A673 (cell line): Measurements from ENCODE around the gene DKK2. TPM values are rescaled to one million over a fixed set of nuclear protein-coding genes. Genes with fewer than 3 reads are reported as not detected.

Experiments
- BruUV-seq: library from RNA; stranded (reverse); fragments of 400-500 nt; replicated peaks from 2 replicates; lab custom pipeline; 2021; lab: Mats Ljungman, UMichigan
- CTCF ChIA-PET: fragments of 300-600 bp; sonication (Branson Sonifier 250); formaldehyde crosslinking; loops from one replicate; lab custom pipeline; 2022; ENCODE audit warnings: antibody characterized with exemption; lab: Charles Lee
- POLR2A ChIA-PET: fragments of 300-600 bp; sonication (Branson Sonifier 250); formaldehyde crosslinking; loops from one replicate; lab custom pipeline; 2022; ENCODE audit warnings: antibody characterized with exemption; ENCODE audit not compliant: low non-redundant PET; lab: Charles Lee
- DNase-seq: peaks from one replicate; pipeline ENCODE4 v3.0.0-alpha.2; 2015; ENCODE audit warnings: low spot score
- H3K27ac ChIP-seq: fragments of 200-600 bp; sonication (generic); 2 replicates; pipeline ENCODE4 v1.5.1; 2016; ENCODE audit warnings: mixed run types, low read depth, mild to moderate bottlenecking, mixed read lengths, antibody characterized with exemption, low read length; ENCODE audit not compliant: poor library complexity, severe bottlenecking
- H3K27me3 ChIP-seq: fragments of 200-600 bp; sonication (generic); replicated peaks from 2 replicates; pipeline ENCODE4 v1.6.1; 2017; ENCODE audit warnings: mixed run types, low read depth, mild to moderate bottlenecking, mixed read lengths, antibody characterized with exemption, low read length; ENCODE audit not compliant: insufficient read depth, poor library complexity
- H3K36me3 ChIP-seq: fragments of 200-600 bp; sonication (generic); 2 replicates; pipeline ENCODE4 v1.6.1; 2016; ENCODE audit warnings: mixed run types, mild to moderate bottlenecking, mixed read lengths, antibody characterized with exemption, low read length; ENCODE audit not compliant: insufficient read depth, poor library complexity, severe bottlenecking
- H3K4me1 ChIP-seq: fragments of 200-600 bp; sonication (generic); 2 replicates; pipeline ENCODE4 v1.6.1; 2017; ENCODE audit warnings: mixed run types, mild to moderate bottlenecking, mixed read lengths, antibody characterized with exemption, low read length; ENCODE audit not compliant: insufficient read depth, poor library complexity, severe bottlenecking
- H3K4me3 ChIP-seq: fragments of 200-600 bp; sonication (generic); 2 replicates; pipeline ENCODE4 v1.5.1; 2016; ENCODE audit warnings: low read depth, mixed run types, mild to moderate bottlenecking, mixed read lengths, low read length; ENCODE audit not compliant: poor library complexity, severe bottlenecking
- H3K9me3 ChIP-seq: fragments of 200-600 bp; sonication (generic); 2 replicates; pipeline ENCODE4 v1.6.1; 2016; ENCODE audit warnings: mixed run types, low read depth, mild to moderate bottlenecking, mixed read lengths, antibody characterized with exemption, low read length; ENCODE audit not compliant: poor library complexity, severe bottlenecking
- EZH2 ChIP-seq: fragments of 200-600 bp; sonication (generic); IDR thresholded peaks from 2 replicates; pipeline ENCODE4 v1.6.1; 2017; ENCODE audit warnings: borderline replicate concordance, low read depth, mild to moderate bottlenecking, mixed read lengths, antibody characterized with exemption, low read length; ENCODE audit not compliant: poor library complexity, severe bottlenecking
- intact Hi-C: fragments of 100-400 bp; cut with micrococcal nuclease; formaldehyde crosslinking; loops from one replicate; pipeline ENCODE4 v1.10.0; 2022; ENCODE audit not compliant: unreplicated experiment
- total RNA-seq: library from RNA; stranded (reverse); gene quantifications from 2 replicates; pipeline ENCODE4 v1.2.3, GENCODE V29; 2021
- TF ChIP-seq, protein P1 (sequence below): fragments of 300-800, 200-600 bp; sonication (generic); conservative IDR thresholded peaks from 2 replicates; pipeline ENCODE4 v1.5.1; 2017; ENCODE audit warnings: low read depth, mild to moderate bottlenecking, antibody characterized with exemption, low read length, moderate library complexity, mixed read lengths

The DKK2 gene
- total RNA-seq, 1 experiment from 2014 or later, result 99.3 TPM

DNA sequence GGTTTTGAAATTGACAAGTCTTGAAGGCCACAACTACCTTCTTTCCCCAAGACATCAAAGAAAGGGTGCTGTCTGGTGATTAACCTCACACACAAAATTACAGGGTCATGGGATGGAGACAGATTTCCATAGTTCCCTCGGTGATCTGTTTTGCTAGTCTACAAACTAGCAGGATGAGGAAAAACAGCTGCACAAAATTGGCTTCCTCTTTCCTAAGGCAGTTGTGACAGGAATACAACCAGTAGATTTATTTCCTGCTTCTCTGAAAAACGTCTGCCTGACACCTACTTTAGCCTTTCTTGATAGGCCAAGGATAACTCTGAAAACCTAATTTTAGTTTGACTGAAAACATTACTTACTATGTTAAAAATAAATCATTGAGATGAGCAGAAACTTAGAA lies 39.6 kb downstream of the DKK2 start:
- intact Hi-C loops, result no loop called here
- Histone ChIP-seq H3K27ac (no peak overlapping the region), H3K9me3 (no peaks in the 10 kb centered on the region), H3K36me3 (peaks cover 11% of the 10 kb centered on the region), H3K4me1 (peaks cover 24% of the 10 kb centered on the region), H3K4me3 (no peak overlapping the region), H3K27me3 (no peaks in the 10 kb centered on the region)
- no peak for TF ChIP-seq EZH2
- TF ChIP-seq, protein P1, sequence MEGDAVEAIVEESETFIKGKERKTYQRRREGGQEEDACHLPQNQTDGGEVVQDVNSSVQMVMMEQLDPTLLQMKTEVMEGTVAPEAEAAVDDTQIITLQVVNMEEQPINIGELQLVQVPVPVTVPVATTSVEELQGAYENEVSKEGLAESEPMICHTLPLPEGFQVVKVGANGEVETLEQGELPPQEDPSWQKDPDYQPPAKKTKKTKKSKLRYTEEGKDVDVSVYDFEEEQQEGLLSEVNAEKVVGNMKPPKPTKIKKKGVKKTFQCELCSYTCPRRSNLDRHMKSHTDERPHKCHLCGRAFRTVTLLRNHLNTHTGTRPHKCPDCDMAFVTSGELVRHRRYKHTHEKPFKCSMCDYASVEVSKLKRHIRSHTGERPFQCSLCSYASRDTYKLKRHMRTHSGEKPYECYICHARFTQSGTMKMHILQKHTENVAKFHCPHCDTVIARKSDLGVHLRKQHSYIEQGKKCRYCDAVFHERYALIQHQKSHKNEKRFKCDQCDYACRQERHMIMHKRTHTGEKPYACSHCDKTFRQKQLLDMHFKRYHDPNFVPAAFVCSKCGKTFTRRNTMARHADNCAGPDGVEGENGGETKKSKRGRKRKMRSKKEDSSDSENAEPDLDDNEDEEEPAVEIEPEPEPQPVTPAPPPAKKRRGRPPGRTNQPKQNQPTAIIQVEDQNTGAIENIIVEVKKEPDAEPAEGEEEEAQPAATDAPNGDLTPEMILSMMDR, result no peak
- ChIA-PET CTCF (no interaction called here), POLR2A (no interaction called here)
- peak; percentile 23 for DNase-seq
- BruUV-seq, result no TSS peak

DNA sequence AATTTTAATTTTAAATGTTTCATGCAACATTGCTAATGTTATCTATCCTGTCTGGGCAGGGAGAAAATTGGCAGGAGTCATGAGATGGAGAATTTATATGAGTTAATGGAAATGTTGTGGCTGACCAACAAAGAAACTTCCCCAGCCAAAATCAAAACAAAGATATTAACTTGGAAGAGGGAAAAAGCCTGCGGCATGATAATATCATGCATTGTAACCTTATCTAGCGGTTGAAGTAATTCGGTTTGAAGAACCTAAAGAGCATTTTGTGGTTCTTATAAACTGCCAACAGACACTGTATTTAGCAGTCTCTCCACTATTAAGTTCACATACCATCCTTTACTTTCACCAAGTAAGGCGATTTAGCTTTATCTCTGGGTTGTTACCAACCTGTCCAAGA lies 42.3 kb downstream of the DKK2 start:
- Histone ChIP-seq H3K9me3 (no peaks in the 10 kb centered on the region), H3K4me3 (no peak overlapping the region), H3K36me3 (peaks cover 11% of the 10 kb centered on the region), H3K27ac (no peak overlapping the region), H3K27me3 (no peaks in the 10 kb centered on the region), H3K4me1 (peaks cover 24% of the 10 kb centered on the region)
- intact Hi-C loops, result no loop called here
- ChIA-PET CTCF (no interaction called here), POLR2A (no interaction called here)
- no TSS peak for BruUV-seq
- no peak for DNase-seq
- TF ChIP-seq, protein P1, result no peak
- TF ChIP-seq EZH2, result no peak

DNA sequence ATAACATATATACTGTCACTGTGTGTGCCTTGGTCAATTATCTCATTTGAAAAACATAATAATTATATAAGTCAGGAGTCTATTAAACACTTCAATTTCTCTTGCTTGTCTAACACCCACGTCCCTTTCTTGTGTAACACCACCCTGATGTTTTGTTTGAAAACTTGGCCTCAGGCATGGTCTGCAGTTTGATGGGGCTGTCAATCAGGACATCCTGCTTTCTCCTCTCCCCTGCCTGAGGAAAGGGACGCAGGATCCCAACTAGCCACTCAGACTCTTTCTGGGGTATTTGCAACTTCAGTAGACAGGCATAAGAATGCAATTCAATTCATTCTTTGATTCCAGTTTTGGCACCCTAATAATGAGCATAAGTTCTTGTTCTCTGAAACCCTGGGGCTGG lies 48.8 kb downstream of the DKK2 start:
- Histone ChIP-seq H3K27me3 (no peaks in the 10 kb centered on the region), H3K27ac (peak overlapping the region; percentile 59), H3K4me1 (peaks cover 51% of the 10 kb centered on the region), H3K9me3 (no peaks in the 10 kb centered on the region), H3K4me3 (no peak overlapping the region), H3K36me3 (peaks cover 4% of the 10 kb centered on the region)
- POLR2A ChIA-PET, result no interaction called here
- no TSS peak for BruUV-seq
- DNase-seq, result peak; percentile 60
- intact Hi-C loops, result no loop called here
- TF ChIP-seq, protein P1, result no peak
- TF ChIP-seq EZH2, result no peak
- CTCF ChIA-PET, result no interaction called here
